K562 (cell line): Measurements from ENCODE around the gene OR7C1.
"Not testable (repeated sequence)": the region's sequence is repeated elsewhere in the genome, so short reads cannot be mapped to it uniquely, and the experiment has no call there.

Source experiments
- HNRNPLL ChIP-seq: fragments of 200-400 bp; formaldehyde crosslinking; IDR thresholded peaks from 2 replicates; pipeline ENCODE4 v1.6.1; 2017; ENCODE audit warnings: low read length, low read depth, mild to moderate bottlenecking; ENCODE audit not compliant: poor library complexity, severe bottlenecking
- TF ChIP-seq, protein P1 (sequence below), 3 experiments: IDR thresholded peaks in 2 of 3; conservative IDR thresholded peaks in 1 of 3; 2 replicates each; pipeline ENCODE4 v1.5.1; 2011 to 2012; ENCODE audit warnings: low read length in 3 of 3, mild to moderate bottlenecking in 3 of 3, control low read depth in 2 of 3, improper control_type of control experiment in 1 of 3, inconsistent platforms in 1 of 3, low read depth in 1 of 3, mixed read lengths in 1 of 3, moderate library complexity in 1 of 3; ENCODE audit not compliant: insufficient read depth in 2 of 3

DNA sequence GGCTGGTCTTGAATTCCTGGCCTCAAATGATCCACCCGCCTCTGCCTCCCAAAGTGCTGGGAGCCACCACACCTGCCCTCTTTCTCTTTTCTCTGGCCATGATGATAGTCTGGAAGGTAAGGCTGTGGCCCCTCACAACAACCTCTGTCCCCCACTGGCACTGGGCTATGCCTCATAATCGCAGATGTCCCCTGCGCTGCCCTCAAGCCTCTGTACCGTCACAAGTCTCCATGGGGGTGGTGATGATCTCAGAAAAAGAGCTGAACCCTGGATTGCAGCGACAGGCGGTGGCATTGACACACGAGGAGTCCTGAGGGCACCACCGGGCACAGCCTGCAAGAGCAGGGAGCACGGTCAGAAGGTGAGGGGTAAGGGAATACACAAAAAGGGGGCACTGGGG lies 61.3 kb downstream of the OR7C1 start:
- not testable (repeated sequence) for TF ChIP-seq HNRNPLL
- TF ChIP-seq, protein P1, sequence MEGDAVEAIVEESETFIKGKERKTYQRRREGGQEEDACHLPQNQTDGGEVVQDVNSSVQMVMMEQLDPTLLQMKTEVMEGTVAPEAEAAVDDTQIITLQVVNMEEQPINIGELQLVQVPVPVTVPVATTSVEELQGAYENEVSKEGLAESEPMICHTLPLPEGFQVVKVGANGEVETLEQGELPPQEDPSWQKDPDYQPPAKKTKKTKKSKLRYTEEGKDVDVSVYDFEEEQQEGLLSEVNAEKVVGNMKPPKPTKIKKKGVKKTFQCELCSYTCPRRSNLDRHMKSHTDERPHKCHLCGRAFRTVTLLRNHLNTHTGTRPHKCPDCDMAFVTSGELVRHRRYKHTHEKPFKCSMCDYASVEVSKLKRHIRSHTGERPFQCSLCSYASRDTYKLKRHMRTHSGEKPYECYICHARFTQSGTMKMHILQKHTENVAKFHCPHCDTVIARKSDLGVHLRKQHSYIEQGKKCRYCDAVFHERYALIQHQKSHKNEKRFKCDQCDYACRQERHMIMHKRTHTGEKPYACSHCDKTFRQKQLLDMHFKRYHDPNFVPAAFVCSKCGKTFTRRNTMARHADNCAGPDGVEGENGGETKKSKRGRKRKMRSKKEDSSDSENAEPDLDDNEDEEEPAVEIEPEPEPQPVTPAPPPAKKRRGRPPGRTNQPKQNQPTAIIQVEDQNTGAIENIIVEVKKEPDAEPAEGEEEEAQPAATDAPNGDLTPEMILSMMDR (IDR thresholded peaks at IDR 0.05 in 2 of 3, conservative IDR thresholded peaks at IDR 0.05 in 1 of 3; ENCODE audit: insufficient read depth in 2 of 3, low read depth in 1 of 3, low read length in 3 of 3): not testable (repeated sequence)
